ENCODE measurements around the gene MGMT. TPM values are rescaled to one million over a fixed set of nuclear protein-coding genes. Genes with fewer than 3 reads are reported as not detected.

Gene MGMT
- total RNA-seq, 2 donors from 2014 or later: 41.1 to 50.4 TPM

GRCh38 chr10:129593953-129594352 is 126.9 kb downstream of the MGMT start:
- WGBS: 82% methylated on average over 3 of the region's 3 CpGs
- Histone ChIP-seq H3K9me3 (no peaks in the 10 kb centered on the region), H3K36me3 (no peaks in the 10 kb centered on the region), H3K4me1 (replicated peaks) (no peaks in the 10 kb centered on the region), H3K27ac (no peak overlapping the region), H3K27me3 (replicated peaks; ENCODE audit: insufficient read depth) (no peaks in the 10 kb centered on the region), H3K4me3 (no peak overlapping the region)
- no peak for DNase-seq (ENCODE audit: low spot score)
- intact Hi-C loops (cut with DNase I): no loop called here
- TF ChIP-seq POLR2AphosphoS5 (IDR thresholded peaks at IDR 0.05) (no peak), POLR2A (IDR thresholded peaks at IDR 0.05) (no peak), CTCF (IDR thresholded peaks at IDR 0.05) (no peak)

DNA sequence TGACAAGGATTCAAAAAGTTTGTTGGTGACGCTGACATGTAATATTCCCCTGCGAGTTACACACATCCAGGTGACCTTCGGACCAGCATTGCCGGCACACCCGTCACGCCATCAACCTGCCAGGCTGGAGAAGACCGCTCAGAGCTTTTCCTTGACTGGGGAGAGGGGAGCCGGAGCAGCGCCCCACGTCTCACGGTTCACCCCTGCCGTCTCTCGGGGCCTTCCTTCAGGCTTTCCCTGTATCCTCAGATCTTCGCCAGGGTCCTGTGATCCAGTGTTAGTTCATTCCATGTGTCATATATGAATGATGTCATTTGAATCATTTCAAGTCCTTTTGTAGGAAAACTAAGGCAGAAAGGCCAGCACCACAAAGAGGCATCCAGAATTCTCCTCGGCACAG is 127.8 kb downstream of the MGMT start:
- DNase-seq (ENCODE audit: low spot score): no peak
- Histone ChIP-seq H3K4me1 (replicated peaks) (no peaks in the 10 kb centered on the region), H3K27me3 (replicated peaks; ENCODE audit: insufficient read depth) (no peaks in the 10 kb centered on the region), H3K27ac (no peak overlapping the region), H3K4me3 (no peak overlapping the region), H3K9me3 (no peaks in the 10 kb centered on the region), H3K36me3 (no peaks in the 10 kb centered on the region)
- intact Hi-C loops (cut with DNase I): no loop called here
- TF ChIP-seq POLR2AphosphoS5 (IDR thresholded peaks at IDR 0.05) (no peak), CTCF (IDR thresholded peaks at IDR 0.05) (no peak), POLR2A (IDR thresholded peaks at IDR 0.05) (no peak)
- over 99% methylated on average over 15 of the region's 15 CpGs for WGBS

DNA sequence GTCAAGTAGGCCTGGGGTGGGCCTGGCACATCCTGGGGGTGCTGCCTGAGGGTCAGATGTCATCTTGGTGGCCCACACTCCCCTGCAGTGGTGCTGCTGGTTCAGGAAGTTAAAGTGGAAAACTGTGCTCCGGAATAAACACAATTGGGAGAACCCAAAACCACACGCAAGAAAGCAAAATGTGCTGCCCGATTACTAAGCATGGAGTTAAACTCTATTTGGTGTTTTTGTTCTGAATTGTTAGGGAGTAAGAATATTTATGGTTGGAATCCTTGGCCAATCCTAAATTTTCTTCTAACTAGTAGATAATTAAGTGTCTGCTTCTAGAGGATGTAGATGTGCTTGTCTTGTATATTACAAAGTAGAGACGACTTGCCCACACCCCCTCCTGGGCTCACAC is 131.4 kb downstream of the MGMT start:
- H3K27ac ChIP-seq: no peak overlapping the region
- TF ChIP-seq POLR2AphosphoS5 (IDR thresholded peaks at IDR 0.05): no peak
- no peak for TF ChIP-seq CTCF (IDR thresholded peaks at IDR 0.05)
- no peak for TF ChIP-seq POLR2A (IDR thresholded peaks at IDR 0.05)
- DNase-seq (ENCODE audit: low spot score): no peak
- H3K4me1 ChIP-seq (replicated peaks): no peaks in the 10 kb centered on the region
- H3K36me3 ChIP-seq: no peaks in the 10 kb centered on the region
- H3K9me3 ChIP-seq: no peaks in the 10 kb centered on the region
- WGBS: 96% methylated on average over 4 of the region's 4 CpGs
- H3K4me3 ChIP-seq: no peak overlapping the region
- intact Hi-C loops (cut with DNase I): no loop called here
- H3K27me3 ChIP-seq (replicated peaks; ENCODE audit: insufficient read depth): no peaks in the 10 kb centered on the region

- no peak overlapping the region for H3K4me3 ChIP-seq
- TF ChIP-seq POLR2AphosphoS5 (IDR thresholded peaks at IDR 0.05) (no peak), CTCF (IDR thresholded peaks at IDR 0.05) (no peak), POLR2A (IDR thresholded peaks at IDR 0.05) (no peak)
Measured at GRCh38 chr10:129599160-129599559, 132.1 kb downstream of the MGMT start.

GRCh38 chr10:129601737-129602136 is 134.7 kb downstream of the MGMT start:
- Histone ChIP-seq H3K36me3 (no peaks in the 10 kb centered on the region), H3K27me3 (replicated peaks; ENCODE audit: insufficient read depth) (no peaks in the 10 kb centered on the region), H3K9me3 (no peaks in the 10 kb centered on the region), H3K4me3 (no peak overlapping the region), H3K4me1 (replicated peaks) (no peaks in the 10 kb centered on the region), H3K27ac (no peak overlapping the region)
- intact Hi-C loops (cut with DNase I): no loop called here
- TF ChIP-seq POLR2A (IDR thresholded peaks at IDR 0.05): no peak
- TF ChIP-seq POLR2AphosphoS5 (IDR thresholded peaks at IDR 0.05): no peak
- TF ChIP-seq CTCF (IDR thresholded peaks at IDR 0.05): no peak
- WGBS: 81% methylated on average over 10 of the region's 10 CpGs
- no peak for DNase-seq (ENCODE audit: low spot score)

More at GRCh38 chr10:129599160-129599559, 132.1 kb downstream of the MGMT start:
- Histone ChIP-seq H3K4me1 (replicated peaks) (no peaks in the 10 kb centered on the region), H3K27me3 (replicated peaks; ENCODE audit: insufficient read depth) (no peaks in the 10 kb centered on the region), H3K36me3 (no peaks in the 10 kb centered on the region), H3K9me3 (no peaks in the 10 kb centered on the region), H3K27ac (no peak overlapping the region)
- intact Hi-C loops (cut with DNase I): no loop called here
- WGBS: 92% methylated on average over 5 of the region's 5 CpGs
- DNase-seq (ENCODE audit: low spot score): no peak
